Testis (tissue), 3 donors: ENCODE measurements around the gene ADAMTS12. TPM values are rescaled to one million over a fixed set of nuclear protein-coding genes. Genes with fewer than 3 reads are reported as not detected.

Experiments
- DNase-seq: peaks from one replicate; pipeline ENCODE4 v3.0.0-alpha.2; 2019
- H3K27ac ChIP-seq, 2 donors: fragments of 200-600 bp; sonication (generic); one replicate each; pipeline ENCODE4 v1.5.1; 2019
- H3K27me3 ChIP-seq: fragments of 200-600 bp; sonication (generic); one replicate; pipeline ENCODE4 v1.5.1; 2019
- H3K36me3 ChIP-seq: fragments of 200-600 bp; sonication (generic); one replicate; pipeline ENCODE4 v1.5.1; 2017; ENCODE audit warnings: low read depth; ENCODE audit errors: missing control alignments
- H3K4me1 ChIP-seq: fragments of 200-600 bp; sonication (generic); one replicate; pipeline ENCODE4 v1.5.1; 2019
- H3K4me3 ChIP-seq, 2 donors: fragments of 200-600 bp; sonication (generic); one replicate each; pipeline ENCODE4 v1.5.1; 2017 to 2019
- H3K9me3 ChIP-seq: fragments of 200-600 bp; sonication (generic); one replicate; pipeline ENCODE4 v1.5.1; 2017
- POLR2A ChIP-seq: fragments of 450-650 bp; IDR thresholded peaks from one replicate; pipeline ENCODE4 v1.6.1; 2017; ENCODE audit warnings: antibody characterized with exemption, mild to moderate bottlenecking, moderate library complexity
- WGBS, 2 donors: methylation state at CpG; one replicate each; pipeline ENCODE4 v1.1.5; 2018; 5-methylcytosine and 5-hydroxymethylcytosine counted together
- intact Hi-C: fragments of 100-400 bp; cut with DNase I; formaldehyde crosslinking; loops from one replicate; pipeline ENCODE4 v1.15.1; 2023; ENCODE audit warnings: low total_unique reads
- polyA plus RNA-seq: library from polyadenylated mRNA; stranded (reverse); fragments of 350-450 nt; fragmentation: Illumina TruSeq; extraction: RNeasy Lipid Tissue Mini Kit (QIAGEN cat#74804); gene quantifications from one replicate; pipeline ENCODE4 v1.2.3, GENCODE V29; 2014; ENCODE audit warnings: low read depth, low replicate concordance; ENCODE audit not compliant: insufficient read depth
- total RNA-seq, 2 donors: library from RNA; depleted of rRNA; stranded (reverse); fragments of >200 nt; gene quantifications; one replicate each; pipeline ENCODE4 v1.2.3, GENCODE V29; 2016
- TF ChIP-seq, protein P1 (sequence below), 3 experiments: fragments of 450-650 bp in 2 of 3; fragments of 200-600 bp in 1 of 3; sonication (generic) in 1 of 3; IDR thresholded peaks; one replicate each; pipeline ENCODE4 v1.5.1; 2016 to 2019; ENCODE audit warnings: antibody characterized with exemption in 3 of 3, mild to moderate bottlenecking in 2 of 3, moderate library complexity in 1 of 3

ADAMTS12 gene
- total and polyA plus RNA-seq, 3 donors from 2014 or later, result 4.9 to 9.3 (median 7.5) TPM

GRCh38 chr5:33688526-33688925, 203.3 kb downstream of the ADAMTS12 start:
- H3K27ac ChIP-seq, result no peak overlapping the region
- no peak for TF ChIP-seq POLR2A
- TF ChIP-seq, protein P1, sequence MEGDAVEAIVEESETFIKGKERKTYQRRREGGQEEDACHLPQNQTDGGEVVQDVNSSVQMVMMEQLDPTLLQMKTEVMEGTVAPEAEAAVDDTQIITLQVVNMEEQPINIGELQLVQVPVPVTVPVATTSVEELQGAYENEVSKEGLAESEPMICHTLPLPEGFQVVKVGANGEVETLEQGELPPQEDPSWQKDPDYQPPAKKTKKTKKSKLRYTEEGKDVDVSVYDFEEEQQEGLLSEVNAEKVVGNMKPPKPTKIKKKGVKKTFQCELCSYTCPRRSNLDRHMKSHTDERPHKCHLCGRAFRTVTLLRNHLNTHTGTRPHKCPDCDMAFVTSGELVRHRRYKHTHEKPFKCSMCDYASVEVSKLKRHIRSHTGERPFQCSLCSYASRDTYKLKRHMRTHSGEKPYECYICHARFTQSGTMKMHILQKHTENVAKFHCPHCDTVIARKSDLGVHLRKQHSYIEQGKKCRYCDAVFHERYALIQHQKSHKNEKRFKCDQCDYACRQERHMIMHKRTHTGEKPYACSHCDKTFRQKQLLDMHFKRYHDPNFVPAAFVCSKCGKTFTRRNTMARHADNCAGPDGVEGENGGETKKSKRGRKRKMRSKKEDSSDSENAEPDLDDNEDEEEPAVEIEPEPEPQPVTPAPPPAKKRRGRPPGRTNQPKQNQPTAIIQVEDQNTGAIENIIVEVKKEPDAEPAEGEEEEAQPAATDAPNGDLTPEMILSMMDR (IDR thresholded peaks at IDR 0.05), result no peak
- H3K9me3 ChIP-seq, result no peaks in the 10 kb centered on the region
- no peak for DNase-seq
- no peaks in the 10 kb centered on the region for H3K27me3 ChIP-seq
- intact Hi-C loops, result no loop called here
- H3K4me3 ChIP-seq, result no peak overlapping the region
- no peaks in the 10 kb centered on the region for H3K36me3 ChIP-seq
- 55 to 83% methylated on average over 4 of the region's 4 CpGs for WGBS, 2 donors
- H3K4me1 ChIP-seq, result no peaks in the 10 kb centered on the region

GRCh38 chr5:33688066-33688465, 203.7 kb downstream of the ADAMTS12 start:
- TF ChIP-seq POLR2A, result no peak
- TF ChIP-seq, protein P1 (IDR thresholded peaks at IDR 0.05), result no peak
- 72 to 74% methylated on average over 2 to 3 of the region's 3 CpGs for WGBS, 2 donors
- H3K4me1 ChIP-seq, result no peaks in the 10 kb centered on the region
- no peak for DNase-seq
- H3K36me3 ChIP-seq, result no peaks in the 10 kb centered on the region
- intact Hi-C loops, result no loop called here
- no peak overlapping the region for H3K4me3 ChIP-seq
- H3K27me3 ChIP-seq, result no peaks in the 10 kb centered on the region
- no peaks in the 10 kb centered on the region for H3K9me3 ChIP-seq
- no peak overlapping the region for H3K27ac ChIP-seq

DNA sequence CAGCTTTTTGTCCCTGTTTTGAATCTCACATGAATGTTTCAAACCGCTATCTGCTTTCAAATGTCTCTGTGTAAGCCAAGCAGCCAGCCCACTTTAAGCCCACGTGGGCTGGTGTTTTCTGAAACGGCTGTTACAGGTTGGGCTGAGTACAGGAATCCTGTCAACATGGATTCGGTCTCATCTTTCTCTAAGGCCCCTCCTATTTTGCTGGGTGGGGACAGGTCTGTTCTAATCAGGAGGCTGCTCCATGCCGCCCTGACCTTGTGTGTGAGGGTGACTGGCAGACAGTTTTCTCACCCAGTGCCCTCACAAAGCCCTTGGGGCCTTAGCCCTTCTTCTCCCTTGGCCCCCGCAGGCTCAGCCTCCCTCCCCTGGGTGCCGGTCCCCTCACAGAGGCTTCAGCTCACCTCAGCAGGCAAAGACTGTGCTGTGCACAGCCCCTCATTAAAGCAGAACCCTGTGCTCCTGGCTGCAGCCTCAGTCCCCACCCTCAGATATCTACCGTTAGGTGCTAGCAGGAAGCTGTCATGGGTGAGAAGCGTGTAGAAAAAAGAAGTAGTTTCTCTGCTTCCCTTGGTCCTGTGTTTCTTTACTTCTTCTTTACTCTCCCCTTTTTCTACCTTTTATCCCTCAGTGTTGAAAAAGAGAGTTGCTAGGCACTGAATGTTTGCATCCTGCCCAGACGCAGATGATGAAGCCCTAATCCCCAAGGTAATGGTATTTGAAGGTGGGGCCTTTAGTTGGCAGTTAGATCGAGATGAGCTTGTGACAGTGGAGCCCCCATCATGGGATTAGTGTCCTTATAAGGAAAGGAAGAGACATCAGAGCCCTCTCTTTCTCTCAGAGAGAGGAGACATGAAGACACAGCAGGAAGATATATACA, 205.7 kb downstream of the ADAMTS12 start:
- H3K27ac ChIP-seq, result no peak overlapping the region
- TF ChIP-seq, protein P1 (IDR thresholded peaks at IDR 0.05), result no peak
- no peak for TF ChIP-seq POLR2A
- H3K4me3 ChIP-seq, result no peak overlapping the region
- no peak for DNase-seq
- no peaks in the 10 kb centered on the region for H3K27me3 ChIP-seq
- no peaks in the 10 kb centered on the region for H3K4me1 ChIP-seq
- 63 to 71% methylated on average over 10 to 11 of the region's 11 CpGs for WGBS, 2 donors
- intact Hi-C loops, result no loop called here
- H3K9me3 ChIP-seq, result no peaks in the 10 kb centered on the region
- no peaks in the 10 kb centered on the region for H3K36me3 ChIP-seq

GRCh38 chr5:33684496-33685159, 207.2 kb downstream of the ADAMTS12 start:
- Histone ChIP-seq H3K27ac (no peak overlapping the region), H3K4me1 (no peaks in the 10 kb centered on the region), H3K36me3 (no peaks in the 10 kb centered on the region), H3K27me3 (no peaks in the 10 kb centered on the region), H3K9me3 (no peaks in the 10 kb centered on the region), H3K4me3 (no peak overlapping the region)
- intact Hi-C loops, result no loop called here
- no peak for DNase-seq
- 72 to 77% methylated on average over 7 of the region's 7 CpGs for WGBS, 2 donors
- no peak for TF ChIP-seq POLR2A
- TF ChIP-seq, protein P1 (IDR thresholded peaks at IDR 0.05), result no peak
